Endometrial microvascular endothelial cells (primary cell): ENCODE measurements around the gene INPP4A. TPM values are rescaled to one million over a fixed set of nuclear protein-coding genes. Genes with fewer than 3 reads are reported as not detected.
"Not testable (repeated sequence)": the region's sequence is repeated elsewhere in the genome, so short reads cannot be mapped to it uniquely, and the experiment has no call there.

Experiments
- in situ Hi-C: cut with HindIII; loops from 2 replicates; pipeline ENCODE4 v1.10.0; 2017; ENCODE audit warnings: low sequenced_read_pairs, low pct_unique_long_range_greater_than_20kb; ENCODE audit errors: inconsistent ontology term
- total RNA-seq: library from RNA; depleted of rRNA; stranded (reverse); fragments of >200 nt; gene quantifications from one replicate; pipeline ENCODE4 v1.2.3, GENCODE V29; 2015; ENCODE audit errors: inconsistent ontology term

Gene INPP4A
- total RNA-seq, 1 donor from 2014 or later, result 25.3 TPM

DNA sequence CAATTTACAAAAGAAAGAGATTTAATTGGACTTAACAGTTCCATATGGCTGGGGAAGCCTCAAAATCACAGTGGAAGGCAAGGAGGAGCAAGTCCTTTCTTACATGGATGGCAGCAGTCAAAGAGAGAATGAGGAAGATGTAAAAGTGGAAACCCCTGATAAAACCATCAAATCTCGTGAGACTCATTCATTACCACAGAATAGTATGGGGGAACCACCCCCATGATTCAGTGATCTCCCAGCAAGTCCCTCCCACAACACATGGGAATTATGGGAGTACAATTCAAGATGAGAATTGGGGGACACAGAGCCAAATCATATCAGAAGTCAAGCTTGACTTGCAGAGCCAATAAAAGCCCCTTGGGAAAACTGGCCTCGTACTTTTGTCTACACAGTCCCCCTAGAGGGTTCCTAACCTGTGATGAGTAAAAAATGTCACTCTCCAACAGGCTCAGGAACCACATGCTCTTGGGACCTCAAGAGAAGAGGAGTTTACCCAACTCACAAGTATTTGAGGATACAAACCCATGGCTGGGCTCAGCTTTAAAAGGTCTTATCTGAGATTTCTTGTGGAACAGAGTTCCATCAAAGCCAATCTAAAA lies 11.2 kb upstream of the INPP4A start:
- in situ Hi-C loops, result no loop called here

DNA sequence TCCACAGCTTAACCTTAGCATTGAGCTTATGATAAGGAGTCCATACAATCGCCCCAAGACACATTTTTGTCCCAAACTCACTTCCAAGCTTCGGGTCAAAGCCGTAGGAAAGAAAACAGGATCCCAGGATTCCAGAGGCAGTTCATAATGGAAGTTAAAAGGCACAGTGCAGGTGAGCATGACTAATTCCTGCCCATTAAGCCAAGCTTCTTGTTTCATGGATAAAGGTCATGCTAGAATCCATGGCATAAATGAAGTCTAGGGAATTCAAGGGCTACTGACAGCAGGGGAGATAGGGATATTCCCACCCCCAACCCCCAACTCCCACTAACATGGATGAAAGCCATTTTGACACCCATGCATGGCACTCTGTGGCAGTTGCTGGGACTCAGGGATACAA lies 10.2 kb upstream of the INPP4A start:
- in situ Hi-C loops, result no loop called here

DNA sequence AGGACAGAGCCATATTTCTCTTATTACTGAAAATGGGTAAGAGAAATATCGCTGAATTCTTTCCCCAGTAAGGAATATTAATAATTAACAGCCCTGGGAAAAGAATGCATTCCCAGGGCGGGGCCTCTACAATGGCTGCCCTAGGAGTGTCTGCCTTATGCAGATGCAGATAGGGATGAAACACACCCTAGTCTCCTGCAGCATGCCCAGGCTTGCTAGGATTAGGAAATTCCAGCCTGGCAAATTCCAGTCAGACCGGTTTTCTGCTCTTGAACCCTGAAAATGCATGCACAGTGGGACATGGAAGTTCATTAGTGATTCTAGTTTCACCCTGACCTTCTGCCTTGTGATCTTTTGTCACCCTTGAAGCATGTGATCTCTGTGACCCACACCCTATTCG lies 9.0 kb upstream of the INPP4A start:
- in situ Hi-C loops, result not testable (repeated sequence)

DNA sequence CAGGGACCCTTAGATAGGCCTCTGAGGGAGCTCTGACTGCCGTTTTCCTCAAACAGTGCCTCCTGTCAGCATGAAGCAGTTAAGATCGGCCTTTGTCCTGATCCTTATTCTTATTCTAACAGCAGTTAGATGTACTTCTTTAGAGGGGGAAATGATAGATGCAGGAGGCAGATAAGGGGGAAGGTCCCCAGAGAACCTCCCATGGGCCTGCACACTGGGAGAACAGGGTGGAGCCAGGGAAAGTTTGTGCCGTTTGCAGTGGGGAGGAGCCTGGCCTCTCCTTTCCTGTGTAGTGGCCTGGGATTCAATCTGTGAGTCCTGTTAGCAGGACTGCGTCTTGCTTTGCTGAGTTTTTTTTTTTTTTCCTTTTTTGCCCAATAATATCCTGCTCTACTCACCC lies 7.9 kb upstream of the INPP4A start:
- in situ Hi-C loops, result no loop called here

DNA sequence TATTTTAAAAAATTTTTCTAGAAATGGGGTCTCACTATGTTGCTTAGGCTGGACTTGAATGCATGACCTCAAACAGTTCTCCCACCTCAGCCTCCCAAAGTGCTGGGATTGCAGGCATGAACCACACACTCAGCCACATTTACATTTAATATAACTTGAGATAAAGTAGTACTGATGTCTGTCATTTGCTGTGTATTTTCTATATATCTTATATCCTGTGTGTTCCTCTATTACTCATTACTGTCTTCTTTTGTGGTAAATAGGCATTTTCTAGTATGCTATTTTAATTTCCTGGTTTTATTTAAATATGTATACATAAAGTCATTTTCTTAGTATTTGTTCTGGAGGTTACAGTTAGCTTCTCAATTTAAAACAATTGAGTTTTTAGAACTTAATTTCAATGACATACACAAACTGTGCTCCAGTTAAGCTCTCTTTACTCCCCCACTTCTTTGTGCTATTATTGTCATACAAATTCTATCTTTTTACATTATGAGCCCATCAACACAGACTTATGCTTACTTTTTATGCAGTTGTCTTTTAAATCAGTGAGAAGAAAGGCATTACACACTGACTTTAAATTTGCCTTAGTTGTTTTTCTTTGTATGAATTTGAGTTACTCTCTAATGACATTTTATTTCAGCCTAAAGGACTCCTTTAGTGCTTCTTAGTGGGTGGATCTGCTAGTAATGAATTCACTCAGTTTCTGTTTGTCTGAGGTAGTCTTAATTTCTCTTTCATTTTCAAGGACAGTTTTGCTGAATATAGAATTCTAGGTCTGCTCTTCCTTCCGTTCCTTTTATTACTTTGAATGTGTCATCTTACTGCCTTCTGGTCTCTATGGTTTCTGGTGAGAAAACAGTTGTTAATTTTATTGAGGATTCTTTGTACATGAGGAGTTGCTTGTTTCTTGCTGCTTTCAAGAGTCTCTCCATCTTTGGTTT lies 6.2 kb upstream of the INPP4A start:
- in situ Hi-C loops, result no loop called here

DNA sequence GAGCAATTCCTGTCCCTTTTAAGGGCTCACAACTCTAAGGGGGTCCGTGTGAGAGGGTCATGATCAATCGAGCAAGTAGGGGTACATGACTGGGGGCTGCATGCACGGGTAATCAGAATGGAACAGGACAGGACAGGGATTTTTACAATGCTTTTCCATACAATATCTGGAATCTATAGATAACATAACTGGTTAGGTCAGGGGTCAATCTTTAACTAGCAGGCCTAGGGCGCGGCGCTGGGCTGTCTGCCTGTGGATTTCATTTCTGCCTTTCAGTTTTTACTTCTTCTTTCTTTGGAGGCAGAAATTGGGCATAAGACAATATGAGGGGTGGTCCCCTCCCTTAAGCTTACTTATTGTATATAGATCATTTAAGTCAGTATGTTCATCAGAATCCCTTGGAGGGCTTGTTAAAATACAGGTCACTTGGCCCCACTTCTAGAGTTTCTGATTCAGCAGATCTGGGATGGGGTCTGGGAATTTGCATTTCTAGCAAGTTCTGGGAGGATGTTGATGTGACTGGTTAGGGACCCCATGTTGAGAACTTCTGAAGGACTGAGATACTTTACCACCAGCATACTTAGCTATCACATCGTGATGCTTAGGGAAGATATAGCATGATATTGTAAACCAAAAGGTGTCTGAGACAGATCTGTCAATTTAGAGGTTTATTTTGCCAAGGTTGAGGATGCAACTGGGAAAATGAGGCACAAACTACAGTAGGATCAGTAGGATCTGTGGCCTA lies 2.8 kb upstream of the INPP4A start:
- in situ Hi-C loops, result no loop called here

DNA sequence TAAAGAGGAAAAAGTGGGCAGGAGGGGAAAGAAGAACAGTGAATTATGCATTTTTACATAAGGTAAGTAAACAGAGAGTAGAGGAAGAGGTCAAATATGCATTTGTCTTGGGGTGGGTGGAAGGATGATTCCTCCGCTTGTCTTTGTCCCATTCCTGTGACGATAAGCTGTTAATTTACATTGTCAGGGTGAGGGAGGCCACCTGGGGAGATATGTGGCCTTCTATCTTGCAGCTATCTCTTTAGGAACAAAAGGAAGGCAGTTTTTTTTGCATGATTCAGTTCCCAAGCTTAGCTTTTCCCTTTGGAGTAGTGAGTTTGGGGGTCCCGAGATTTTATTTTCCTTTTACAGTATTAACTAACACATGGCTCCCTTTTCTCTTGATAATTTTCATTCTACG lies 2.2 kb upstream of the INPP4A start:
- in situ Hi-C loops, result no loop called here

DNA sequence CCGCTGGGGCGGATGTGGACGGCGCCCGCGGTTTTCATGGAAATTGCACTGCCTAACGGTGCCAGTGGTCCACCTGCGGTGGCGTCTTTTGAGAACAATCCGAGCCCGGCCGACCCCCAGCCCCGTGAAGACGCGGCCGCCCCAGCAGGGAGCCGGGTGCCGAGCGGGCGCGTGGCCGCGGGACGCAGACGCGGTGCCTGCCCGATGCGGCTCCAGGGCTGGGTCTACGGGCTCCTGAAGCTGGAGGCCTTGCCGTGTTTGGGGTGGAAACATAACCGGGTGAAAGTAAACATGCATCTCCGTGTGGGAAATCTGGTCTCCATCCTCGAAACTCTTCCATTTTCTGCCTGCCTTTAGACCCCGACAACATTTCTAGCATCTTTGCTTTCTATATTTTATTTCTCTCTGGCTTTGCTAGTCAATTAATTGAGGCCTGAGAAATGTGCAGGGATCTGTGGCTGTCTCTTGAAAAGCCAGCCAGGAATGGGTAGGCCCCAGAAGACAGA lies 572 bp downstream of the INPP4A start:
- in situ Hi-C loops, result no loop called here

DNA sequence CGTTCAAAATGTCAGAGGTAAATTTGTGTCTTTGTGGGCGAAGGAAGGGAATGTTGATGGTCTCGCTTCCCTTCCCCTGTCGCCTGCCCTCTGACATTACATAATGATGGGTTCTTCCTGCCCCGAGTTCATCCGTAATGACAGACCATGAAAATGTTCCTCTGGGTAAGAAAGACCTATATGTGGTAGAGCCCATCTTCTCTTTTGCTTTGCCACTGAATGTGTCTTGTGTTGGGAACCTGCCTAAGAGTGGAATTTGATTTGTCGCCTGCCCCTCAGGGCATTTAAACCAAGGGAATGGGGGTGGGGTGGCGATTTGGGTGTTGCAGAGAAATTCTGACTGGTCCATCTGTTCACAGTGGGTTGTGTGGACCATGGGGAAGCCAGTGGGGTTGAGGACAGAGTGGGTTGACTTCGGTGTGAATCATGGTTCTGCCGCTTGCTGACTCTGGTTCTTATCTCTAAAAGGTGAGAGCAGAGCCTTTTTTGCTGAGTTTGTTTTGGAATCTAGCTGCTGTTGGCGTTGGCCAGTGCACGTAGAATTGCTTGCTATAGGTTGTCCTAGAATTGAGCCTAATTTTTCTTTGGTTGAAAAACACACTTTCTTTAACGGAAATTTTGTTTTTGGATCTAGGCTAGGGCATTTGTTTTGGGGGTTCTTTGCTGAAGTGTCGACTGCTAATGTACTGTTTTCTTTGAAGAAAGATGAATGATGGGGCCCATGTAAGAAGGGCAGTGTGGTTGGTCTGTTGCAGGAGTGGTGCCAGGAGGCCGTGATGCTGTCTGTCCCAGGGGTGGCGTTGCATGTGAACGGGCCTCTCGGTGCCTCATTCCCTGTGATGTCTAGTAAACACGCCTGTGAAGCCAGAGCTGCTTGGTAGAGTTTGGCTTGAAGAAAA lies 1.3 kb downstream of the INPP4A start:
- in situ Hi-C loops, result no loop called here

DNA sequence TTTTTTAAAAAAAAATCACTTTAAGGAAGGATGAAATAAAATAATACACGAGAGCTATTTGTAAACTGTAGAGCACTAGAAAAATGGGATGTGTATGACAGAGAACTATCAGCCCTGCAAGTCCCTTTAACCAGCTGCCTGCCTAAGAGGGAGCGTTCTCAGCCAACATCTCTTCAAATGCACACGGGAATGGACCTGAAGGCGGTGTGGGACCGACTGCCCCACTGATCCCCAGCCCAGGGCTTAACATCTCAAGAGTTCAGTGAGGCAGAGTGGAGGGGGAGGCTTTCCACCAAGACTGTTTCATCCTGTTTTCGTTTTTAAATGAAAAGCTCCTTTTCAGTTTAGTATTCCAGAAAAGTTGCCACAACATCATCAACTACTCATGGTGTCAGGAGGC lies 2.2 kb downstream of the INPP4A start:
- in situ Hi-C loops, result no loop called here

DNA sequence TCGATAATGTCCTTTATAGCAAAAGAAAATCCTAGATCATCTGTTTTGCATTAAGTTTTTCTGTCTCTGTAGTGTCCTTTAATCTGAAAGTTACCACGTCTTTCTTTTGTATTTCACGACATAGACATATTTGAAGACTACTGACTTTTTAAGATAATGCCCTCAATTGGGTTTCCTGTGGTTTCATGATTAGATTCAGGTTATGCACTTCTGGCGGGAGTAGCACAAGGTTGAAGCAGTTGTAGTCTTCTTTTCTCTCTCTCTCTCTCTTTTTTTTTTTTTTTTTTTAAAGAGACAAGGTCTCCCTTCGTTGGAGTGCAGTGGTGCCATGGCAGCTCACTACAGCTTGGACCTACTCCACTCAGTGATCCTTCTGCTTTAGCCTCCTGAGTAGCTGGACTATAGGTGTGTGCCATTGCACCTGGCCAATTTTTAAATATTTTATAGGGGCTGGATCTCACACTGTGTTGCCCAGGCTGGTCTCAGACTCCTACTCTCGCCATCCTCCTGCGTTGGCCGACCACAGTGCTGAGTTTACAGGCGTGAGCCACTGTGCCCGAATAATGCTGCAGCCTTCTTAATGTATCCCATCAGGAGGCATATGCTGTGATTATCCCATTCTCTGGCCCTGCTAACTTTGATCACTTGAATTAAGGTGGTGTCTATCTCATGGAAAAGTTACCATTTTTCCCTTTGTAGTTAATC lies 3.9 kb downstream of the INPP4A start:
- in situ Hi-C loops, result no loop called here

DNA sequence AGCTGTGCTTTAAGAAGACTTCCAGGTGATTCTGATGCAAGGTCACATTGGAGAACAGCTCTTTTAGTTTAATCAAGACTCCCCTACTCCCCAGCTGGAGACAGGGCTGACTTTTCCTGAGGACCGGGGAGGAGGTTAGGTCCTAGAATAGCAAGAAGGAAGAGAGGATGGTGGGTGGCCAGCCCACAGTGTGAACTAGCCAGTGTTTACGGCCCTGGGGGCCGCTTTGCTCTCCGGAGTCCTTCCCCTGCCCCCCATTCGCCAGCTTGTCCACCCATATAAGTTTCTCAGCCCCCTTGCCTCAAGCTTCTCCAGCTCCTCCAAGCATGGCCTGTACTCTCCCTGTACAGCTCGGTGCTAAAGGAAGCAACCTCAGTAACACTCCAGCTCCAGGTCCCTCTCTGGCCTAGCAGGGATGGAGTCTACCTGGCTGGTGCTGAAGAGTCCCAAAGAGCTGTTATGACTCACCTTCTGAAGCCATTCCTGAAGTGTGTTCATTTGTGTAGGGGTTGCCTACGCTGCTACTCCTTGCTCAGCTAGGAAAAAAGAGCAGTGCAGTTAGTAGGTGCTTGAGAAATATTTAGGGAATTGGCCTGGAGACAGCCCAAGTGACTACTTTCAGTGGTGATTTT lies 7.9 kb downstream of the INPP4A start:
- in situ Hi-C loops, result no loop called here

DNA sequence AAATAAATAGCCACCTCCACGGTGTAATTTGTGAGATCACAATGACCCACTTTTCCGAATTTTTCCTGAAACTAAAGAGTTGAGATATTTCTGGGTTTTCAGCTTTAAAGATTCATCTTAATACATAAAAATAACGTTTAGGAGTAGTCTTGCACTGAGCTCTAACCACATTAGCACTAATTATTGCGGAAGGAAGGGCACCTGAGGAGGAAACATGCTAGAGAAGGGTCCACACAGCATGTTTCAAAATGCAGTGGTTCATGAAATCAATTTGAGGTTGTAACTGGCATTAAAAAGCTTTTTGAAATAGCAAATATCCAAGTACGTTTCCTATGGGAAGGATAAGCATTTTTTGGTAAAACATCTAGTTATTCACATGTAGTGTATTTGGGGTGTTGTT lies 8.4 kb downstream of the INPP4A start:
- in situ Hi-C loops, result no loop called here

DNA sequence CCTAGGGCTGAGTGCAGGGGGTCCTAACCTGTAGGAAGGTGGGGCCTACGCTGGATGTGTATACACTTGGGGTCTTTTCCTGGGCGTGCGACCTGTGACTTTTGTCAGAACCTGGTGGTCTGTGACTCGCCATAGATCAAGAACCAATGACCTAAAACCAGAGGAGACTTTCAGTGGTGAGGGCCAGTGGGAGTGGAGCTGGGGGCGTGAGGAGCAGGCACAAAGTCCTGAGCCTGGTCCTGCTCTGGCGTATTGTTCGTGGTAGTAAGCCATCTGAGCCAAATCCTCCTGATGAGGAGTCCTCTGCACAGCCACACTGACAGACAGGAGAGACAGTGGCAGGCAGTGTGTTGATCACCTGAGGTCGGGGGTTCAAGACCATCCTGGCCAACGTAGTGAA lies 8.9 kb downstream of the INPP4A start:
- in situ Hi-C loops, result no loop called here

DNA sequence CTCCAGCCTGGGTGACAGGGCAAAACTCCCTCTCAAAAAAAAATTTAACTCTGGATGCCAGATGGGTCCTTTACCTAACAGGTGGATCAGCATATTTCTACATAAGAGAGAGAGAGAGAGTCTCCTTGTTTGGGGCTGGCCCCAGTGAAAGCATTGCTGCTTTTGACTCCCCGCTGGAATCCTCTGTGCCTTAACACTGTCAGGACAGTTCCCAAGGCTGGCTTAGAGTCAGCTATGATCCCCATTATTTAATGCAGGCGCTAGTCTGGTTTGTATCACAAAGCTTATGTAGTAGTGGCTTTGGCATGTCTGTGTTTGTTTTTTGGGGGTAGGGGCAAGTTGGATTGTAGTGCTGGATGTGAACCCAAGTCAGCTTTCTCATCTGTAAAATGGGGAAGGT lies 9.4 kb downstream of the INPP4A start:
- in situ Hi-C loops, result no loop called here

DNA sequence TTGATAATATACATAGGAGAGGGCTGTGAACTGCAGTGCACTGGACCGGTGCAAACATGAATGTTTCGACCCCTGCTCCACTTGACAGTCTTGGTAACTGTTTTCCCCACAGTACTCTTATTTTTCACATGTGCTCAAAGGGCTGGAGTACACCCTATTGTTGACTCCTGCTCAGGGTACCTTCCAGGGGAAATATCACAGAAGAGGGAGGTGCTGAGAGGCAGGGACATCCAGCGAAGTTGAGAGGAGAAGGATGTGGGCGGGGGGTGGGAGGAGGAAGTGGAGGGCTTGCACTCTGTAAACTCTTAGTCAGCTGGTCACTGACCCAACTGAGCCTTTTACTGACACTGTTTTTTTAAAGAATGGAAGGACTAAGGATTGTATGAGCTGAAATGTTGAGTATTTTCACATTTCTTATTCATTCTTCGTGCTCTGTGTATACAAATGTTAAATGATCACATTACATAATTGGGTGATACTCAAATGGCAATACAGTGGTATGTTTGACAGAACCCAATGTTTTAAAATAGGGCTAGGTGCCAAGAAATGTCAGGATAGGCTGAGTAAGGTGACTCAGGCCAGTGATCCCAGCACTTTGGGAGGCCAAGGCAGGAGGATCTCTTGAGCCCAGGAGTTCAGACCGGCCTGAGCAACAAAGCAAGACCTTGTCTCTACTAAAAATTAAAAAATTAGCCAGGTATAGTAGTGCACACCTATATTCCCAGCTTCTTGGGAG lies 10.0 kb downstream of the INPP4A start:
- in situ Hi-C loops, result no loop called here

DNA sequence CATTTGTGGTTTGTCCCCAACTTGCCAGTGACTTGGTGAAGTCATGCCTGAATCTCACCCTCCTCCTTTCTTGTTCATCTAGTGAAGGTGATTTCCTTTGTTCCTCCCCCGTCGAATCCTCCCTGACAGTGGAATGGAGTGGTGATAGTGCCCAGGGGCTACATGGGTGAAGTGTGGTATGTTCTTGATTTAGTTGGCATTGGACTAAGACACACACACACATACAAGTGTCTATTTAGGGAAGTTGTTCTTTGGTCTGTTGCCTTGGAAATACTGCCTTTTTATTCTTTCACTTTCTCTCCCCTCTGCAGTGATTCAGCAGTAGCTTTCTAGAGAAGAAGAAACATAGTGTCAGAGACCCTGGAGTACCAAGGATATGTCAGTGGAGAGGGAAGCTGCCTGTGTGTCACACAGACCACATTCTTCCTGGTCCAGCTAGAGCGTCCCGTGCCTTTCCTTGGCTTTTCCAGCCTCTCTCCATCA lies 10.9 kb downstream of the INPP4A start:
- in situ Hi-C loops, result no loop called here
